ENCODE measurements around the gene NUDCD3.

Gene NUDCD3

GRCh38 chr7:44381494-44382220 lies 108.8 kb downstream of the NUDCD3 start:
- DNase-seq: no peak

- no peak for DNase-seq
These were observed 109.5 kb downstream of the NUDCD3 start for GRCh38 chr7:44380831-44381493.

DNA sequence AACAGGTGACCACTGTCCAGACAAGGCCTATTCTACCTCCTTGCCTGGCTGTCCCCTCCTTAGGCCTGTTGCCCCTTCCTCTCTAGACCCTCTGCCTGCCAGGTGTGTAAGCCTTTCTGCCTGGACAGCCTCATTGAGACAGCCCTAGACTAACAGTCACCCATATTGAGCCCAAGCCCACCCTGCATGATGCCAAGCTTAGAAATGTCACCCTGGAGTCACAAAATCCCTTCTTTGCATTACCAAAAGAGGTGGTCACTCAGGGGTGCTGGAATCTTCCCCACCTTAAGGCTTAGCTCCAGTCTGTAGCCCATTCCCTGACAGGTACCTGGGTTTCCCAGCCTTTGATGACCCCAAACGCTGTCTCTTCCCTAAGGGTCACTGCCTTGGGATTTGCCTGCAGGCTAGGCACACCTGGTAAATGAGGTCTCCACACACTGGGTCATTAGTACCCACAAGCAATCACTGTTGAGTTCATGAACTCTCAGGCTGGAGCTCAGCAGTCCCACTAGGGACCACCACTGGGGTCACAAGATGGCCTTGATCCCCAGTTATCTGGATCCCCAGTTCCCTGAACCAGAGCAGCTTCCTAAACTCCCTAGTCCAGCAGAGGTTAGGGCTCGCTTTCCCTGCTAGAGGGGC lies 110.1 kb downstream of the NUDCD3 start:
- DNase-seq: no peak

GRCh38 chr7:44379366-44380188 lies 110.9 kb downstream of the NUDCD3 start:
- no peak for DNase-seq

DNA sequence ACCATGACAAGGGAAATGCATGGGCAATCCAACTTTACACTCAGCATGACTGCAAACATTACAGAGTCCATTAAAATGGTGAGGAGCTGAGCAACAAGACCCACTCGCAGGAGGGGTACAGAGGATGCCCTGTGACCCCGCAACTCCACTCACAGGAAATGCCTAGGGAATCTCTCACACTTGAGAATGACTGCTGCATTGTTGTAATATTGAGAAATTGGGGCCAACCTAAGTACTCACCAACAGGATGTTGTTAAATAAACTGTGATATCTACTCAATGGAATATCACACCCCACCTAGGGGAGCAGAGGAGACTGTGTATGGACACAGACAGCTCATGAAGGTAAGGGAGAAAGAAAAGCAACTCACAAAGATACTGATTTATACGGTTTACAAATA lies 111.7 kb downstream of the NUDCD3 start:
- no peak for DNase-seq

- no peak for DNase-seq
These were observed 112.6 kb downstream of the NUDCD3 start for GRCh38 chr7:44377681-44378421.

DNA sequence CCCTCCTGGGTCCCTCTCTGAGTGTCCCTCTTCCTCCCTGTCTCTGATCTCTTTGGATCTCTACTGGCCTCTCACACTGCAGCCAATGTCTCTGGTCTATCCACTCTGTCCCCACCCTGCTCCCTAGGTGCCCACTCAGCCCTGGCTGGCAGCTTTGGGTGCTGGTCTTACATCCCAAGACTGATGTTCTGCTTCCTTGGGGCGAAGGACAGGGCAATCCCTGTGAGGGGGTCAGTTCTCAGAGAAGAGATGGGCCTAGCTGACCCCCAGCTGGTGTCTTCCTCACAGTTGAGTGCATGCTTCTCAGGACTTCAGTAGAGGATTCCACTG lies 113.4 kb downstream of the NUDCD3 start:
- no peak for DNase-seq

- DNase-seq: no peak
These were observed 113.9 kb downstream of the NUDCD3 start for GRCh38 chr7:44376429-44377133.

GRCh38 chr7:44375926-44376342 lies 114.5 kb downstream of the NUDCD3 start:
- DNase-seq: no peak

DNA sequence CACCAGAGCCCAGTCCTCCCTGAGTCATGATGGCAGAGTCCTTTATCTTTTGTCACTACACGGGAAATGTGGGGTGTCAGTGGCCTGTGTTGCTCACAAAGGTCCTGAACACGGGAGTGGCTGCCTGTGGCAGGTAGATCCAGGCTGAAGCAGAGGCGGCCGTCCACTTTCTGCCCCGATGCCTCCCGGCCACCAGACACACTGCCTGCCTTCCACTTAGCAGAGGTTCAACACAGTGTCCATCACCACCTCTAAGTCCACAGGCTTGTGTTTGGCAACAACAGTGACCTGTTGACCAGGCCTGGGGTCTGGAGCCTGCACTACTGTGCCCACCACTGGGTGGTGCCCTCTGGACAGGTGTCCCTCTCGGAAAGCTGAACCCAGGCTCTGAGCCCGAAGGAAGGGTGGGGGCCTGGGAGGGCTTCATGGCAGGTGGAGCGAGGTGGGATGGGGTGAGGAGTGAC lies 115.2 kb downstream of the NUDCD3 start:
- DNase-seq: no peak

- no peak for DNase-seq
These were observed 116.3 kb downstream of the NUDCD3 start for GRCh38 chr7:44374007-44374763.

DNA sequence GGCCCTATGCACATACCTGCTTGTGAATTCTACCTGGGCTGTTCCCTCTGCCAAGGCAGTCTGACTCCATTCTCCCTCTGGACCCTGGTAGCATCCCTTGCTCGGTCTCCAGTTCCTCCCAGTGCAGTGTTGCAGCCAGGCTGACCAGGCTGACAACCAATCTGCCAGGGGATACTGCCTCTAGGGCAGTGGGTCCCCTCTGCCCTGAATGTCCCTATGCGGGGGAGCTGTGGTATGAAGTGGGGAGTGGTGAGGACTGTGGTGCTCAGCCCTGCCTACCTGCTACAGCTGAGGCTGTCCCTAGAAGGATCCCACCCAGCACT lies 117.1 kb downstream of the NUDCD3 start:
- DNase-seq: no peak

DNA sequence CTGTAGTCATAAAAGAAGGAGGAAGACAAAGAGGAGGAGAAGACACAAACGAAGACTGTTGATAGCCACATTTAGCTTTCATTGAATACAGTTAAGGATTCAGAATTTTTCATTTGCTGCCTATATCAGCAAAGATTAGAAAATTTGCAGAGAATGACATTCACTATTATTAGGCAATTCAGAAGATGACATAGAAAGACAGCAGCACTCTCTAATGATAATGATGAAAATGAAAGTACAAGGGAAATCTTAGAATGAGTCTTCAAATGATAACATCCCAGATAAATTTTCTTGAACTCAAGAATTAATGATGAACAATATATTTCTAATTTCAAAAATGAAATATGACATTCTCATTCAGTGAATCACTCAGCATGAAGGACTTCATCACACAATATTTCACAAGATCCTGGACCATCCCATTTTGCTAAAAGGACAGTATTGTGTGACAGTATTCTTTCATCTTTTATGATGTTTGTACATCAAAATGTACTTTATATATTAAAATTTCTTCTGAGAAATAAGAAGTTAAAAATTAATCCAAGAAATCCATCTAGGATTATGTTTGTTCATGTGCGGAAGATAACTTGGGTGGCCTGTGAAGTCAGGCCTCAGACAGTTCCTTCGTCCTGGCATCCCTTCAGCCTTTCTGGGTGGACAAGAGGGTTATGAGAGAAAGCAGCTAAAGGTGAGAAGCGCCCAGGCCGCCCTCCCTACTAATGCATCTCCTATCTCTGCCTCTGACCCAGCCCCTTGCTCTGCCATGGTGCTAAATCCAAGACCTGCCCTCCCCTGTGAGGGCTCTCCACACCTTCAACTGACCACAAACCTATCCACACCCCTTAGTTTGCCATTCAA lies 117.7 kb downstream of the NUDCD3 start:
- no peak for DNase-seq

GRCh38 chr7:44368885-44369284 lies 121.6 kb downstream of the NUDCD3 start:
- DNase-seq: no peak

DNA sequence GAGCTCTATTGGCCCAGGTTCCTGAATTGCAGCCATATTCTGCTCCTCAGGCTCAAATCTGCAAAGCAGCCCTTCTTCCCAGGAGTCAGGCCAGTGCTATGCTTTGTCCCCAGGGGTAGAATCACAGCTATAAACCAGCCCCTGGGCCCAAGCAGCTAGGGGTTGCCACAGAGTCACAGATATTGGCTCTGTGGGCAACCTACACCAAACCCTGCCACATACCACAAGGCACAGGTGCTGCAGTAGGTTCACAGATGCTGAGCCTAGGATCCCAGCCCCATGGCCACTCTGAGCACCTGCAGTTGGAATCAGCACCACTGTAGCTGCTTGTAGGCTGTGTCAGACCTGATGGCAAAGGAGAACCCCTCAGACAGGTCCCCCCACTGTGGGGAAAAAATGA lies 122.0 kb downstream of the NUDCD3 start:
- no peak for DNase-seq

DNA sequence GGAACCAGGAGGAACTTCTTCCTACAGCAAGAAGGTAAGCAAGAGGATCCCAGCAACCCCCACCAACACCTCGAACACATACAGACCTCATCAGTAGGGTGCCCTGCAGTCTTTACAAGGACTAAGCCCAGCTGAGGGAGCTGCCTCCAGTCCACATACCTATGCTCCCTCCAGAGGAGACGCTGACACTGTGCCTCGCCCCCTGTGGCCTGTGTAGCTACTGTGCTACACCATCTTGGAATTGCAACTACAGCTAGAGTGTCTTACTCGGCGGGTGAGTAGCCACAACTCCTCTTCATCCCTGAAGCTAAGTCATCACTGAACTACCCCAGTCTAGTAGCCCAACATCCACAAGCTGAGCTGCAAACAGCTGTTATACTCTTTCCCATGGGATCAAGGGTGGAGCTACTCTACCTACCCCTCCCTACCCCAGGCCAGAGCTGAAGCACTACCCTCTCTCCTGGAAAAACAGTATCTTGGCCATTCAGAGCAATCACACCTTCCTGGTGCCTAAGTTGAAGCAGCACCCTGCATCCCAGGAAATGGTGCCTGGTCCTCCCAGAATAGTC lies 122.9 kb downstream of the NUDCD3 start:
- no peak for DNase-seq

GRCh38 chr7:44366986-44367385 lies 123.5 kb downstream of the NUDCD3 start:
- no peak for DNase-seq

- DNase-seq: no peak
These were observed 136.8 kb downstream of the NUDCD3 start for GRCh38 chr7:44353668-44354067.

DNA sequence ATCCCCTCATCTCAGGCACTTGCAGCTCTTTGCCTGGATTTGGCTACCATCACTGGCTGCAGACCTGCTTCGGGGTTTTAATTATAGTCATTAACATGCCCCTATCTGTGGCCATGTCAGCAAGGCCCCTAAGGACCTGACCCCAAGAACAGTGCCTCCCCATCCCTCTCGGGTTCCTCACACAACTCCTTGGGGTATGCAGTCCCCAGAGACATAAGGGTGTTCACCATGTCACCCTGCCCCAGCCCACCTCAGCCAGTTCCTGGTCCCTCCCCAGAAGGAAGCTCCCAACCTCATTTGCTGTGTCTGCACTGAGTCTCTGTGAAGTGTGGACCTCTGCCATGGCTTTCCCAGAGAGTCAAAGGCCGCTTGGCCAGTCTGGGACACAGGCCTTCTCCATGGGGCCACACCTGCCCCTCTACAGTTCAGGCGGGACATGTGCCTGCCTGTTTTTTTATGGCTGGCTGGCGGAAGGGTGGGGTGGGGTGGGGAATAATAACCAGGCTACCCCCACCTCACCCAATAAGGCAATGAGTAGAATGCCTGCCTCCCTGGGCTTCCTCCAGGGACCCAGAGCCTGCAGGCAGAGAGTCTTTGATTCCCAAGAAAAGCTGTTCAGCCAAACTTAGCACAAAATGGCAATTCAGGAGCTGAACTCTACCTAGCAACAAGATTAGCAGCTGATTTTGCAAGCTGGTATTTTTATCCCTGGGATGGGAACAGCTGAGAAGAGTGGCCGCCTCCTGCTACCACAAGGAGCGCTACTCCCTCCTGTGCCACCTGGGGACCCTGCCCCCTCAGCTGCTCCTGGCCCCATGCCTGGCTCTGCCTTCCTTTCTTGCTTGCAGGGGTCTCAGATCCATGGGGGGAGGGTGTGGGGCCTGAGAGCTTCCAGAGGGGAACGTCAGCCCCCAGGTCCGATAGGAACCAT lies 141.3 kb downstream of the NUDCD3 start:
- no peak for DNase-seq

Measured in NCI-H187 treated with DMSO at 0.1 percent for 48 hours (cell line).